ENCODE data around the gene CPSF7. TPM values are rescaled to one million over a fixed set of nuclear protein-coding genes. Genes with fewer than 3 reads are reported as not detected.

The CPSF7 gene
- polyA plus RNA-seq, 3 donors, result 12.5 to 67.5 (median 20.1) TPM

DNA sequence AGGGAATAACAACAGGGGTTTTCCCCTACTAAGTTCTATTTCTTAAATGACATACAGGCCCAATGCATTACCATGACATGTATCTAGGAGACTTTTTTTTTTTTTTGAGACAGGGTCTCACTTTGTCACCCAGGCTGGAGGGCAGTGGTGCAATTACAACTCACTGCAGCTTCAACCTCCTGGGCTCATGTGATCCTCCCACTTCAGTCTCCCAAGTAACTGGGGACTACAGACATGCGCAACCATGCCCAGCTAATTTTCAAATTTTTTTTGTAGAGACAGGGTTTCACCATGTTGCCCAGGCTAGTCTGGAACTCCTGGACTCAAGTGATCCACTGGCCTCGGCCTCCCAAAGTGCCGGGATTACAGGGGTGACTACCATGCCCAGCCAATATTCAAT is 7.5 kb downstream of the CPSF7 start:
- H4K20me1 ChIP-seq (ENCODE audit: insufficient read depth, low read length), result peaks cover 44% of the 10 kb centered on the region
- peaks cover 83% of the 10 kb centered on the region for H3K79me2 ChIP-seq (ENCODE audit: insufficient read depth, low read length)
- intact Hi-C loops (cut with micrococcal nuclease), result loop anchor here in 1 of 2 donors (10.0 kb wide), 1 partner anchor 257 kb away; the partner anchor contains the start of gene VPS37C
- no peak overlapping the region for H3K9ac ChIP-seq (ENCODE audit: insufficient read depth, low read length, poor library complexity, severe bottlenecking)
- peak overlapping the region in 1 of 2 donors; percentile 2 for H3K27ac ChIP-seq (ENCODE audit: low read depth in 1 of 2, low read length in 2 of 2)
- peaks cover 14 to 15% of the 10 kb centered on the region in 2 donors for H3K4me1 ChIP-seq (ENCODE audit: control insufficient read depth in 1 of 2, insufficient read depth in 2 of 2, low read length in 2 of 2)
- DNase-seq, result no peak
- no peak overlapping the region for H2AFZ ChIP-seq (ENCODE audit: insufficient read depth, low read depth, low read length, poor library complexity, severe bottlenecking)
- H3K4me2 ChIP-seq (replicated peaks; ENCODE audit: extremely low read depth, low read length, poor library complexity, severe bottlenecking), result no peak overlapping the region
- TF ChIP-seq, protein P1, sequence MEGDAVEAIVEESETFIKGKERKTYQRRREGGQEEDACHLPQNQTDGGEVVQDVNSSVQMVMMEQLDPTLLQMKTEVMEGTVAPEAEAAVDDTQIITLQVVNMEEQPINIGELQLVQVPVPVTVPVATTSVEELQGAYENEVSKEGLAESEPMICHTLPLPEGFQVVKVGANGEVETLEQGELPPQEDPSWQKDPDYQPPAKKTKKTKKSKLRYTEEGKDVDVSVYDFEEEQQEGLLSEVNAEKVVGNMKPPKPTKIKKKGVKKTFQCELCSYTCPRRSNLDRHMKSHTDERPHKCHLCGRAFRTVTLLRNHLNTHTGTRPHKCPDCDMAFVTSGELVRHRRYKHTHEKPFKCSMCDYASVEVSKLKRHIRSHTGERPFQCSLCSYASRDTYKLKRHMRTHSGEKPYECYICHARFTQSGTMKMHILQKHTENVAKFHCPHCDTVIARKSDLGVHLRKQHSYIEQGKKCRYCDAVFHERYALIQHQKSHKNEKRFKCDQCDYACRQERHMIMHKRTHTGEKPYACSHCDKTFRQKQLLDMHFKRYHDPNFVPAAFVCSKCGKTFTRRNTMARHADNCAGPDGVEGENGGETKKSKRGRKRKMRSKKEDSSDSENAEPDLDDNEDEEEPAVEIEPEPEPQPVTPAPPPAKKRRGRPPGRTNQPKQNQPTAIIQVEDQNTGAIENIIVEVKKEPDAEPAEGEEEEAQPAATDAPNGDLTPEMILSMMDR (IDR thresholded peaks at IDR 0.05), result no peak
- Mint-ChIP-seq H3K36me3 (peaks cover 86 to 91% of the 10 kb centered on the region in 2 donors), H3K9me3 (no peaks in the 10 kb centered on the region), H3K27ac (peak overlapping the region in 5 of 7 donors; percentile 25 to 68 (median 57)), H3K27me3 (ENCODE audit: low read depth in 3 of 3) (peaks cover 0 to 1% (median 0%) of the 10 kb centered on the region in 3 donors), H3K4me1 (peaks cover 19% of the 10 kb centered on the region), H3K4me3 (no peak overlapping the region)
- H3K9me3 ChIP-seq (replicated peaks in 1 of 2; ENCODE audit: control insufficient read depth in 1 of 2, insufficient read depth in 1 of 2, low read length in 2 of 2), result no peaks in the 10 kb centered on the region
- no peak overlapping the region for H3K4me3 ChIP-seq (replicated peaks in 1 of 3; ENCODE audit: low read depth in 2 of 3, low read length in 3 of 3)
- no peaks in the 10 kb centered on the region for H3K27me3 ChIP-seq (ENCODE audit: control insufficient read depth in 2 of 2, insufficient read depth in 2 of 2, low read length in 2 of 2)
- peaks cover 68 to 90% of the 10 kb centered on the region in 2 donors for H3K36me3 ChIP-seq (replicated peaks in 1 of 2; ENCODE audit: control insufficient read depth in 1 of 2, insufficient read depth in 2 of 2, low read length in 2 of 2)
- WGBS (ENCODE audit: insufficient coverage), result 100% methylated on average over 3 of the region's 3 CpGs

DNA sequence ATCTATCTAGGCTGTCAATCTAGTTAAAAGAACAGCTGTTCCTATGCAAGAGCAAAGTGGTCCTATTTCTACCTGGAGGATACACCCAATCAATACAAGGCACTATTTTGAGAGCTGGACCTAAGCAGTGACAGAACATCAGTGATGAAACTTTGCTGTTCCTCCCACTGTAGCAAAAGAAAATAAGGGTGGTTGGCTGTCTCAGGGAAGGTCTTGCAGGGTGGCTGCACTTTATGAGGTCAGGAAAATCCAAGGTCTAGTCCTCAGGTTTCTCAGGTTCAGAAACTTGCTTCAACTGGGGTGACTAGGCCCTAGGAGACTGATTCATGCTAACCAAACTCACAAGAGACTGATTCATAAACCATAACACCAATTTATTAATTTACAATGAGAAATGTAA is 11.6 kb downstream of the CPSF7 start:
- H3K4me3 Mint-ChIP-seq, result peak overlapping the region in 1 of 2 donors; percentile 75
- peaks cover 89 to 93% of the 10 kb centered on the region in 2 donors for H3K36me3 Mint-ChIP-seq

More for the DNA sequence above, 11.6 kb downstream of the CPSF7 start:
- intact Hi-C loops (cut with micrococcal nuclease), result no loop called here
- Histone ChIP-seq H2AFZ (ENCODE audit: insufficient read depth, low read depth, low read length, poor library complexity, severe bottlenecking) (no peak overlapping the region), H3K9ac (ENCODE audit: insufficient read depth, low read length, poor library complexity, severe bottlenecking) (peak overlapping the region; percentile 44), H3K4me2 (replicated peaks; ENCODE audit: extremely low read depth, low read length, poor library complexity, severe bottlenecking) (no peak overlapping the region), H3K4me1 (ENCODE audit: control insufficient read depth in 1 of 2, insufficient read depth in 2 of 2, low read length in 2 of 2) (peaks cover 20 to 21% of the 10 kb centered on the region in 2 donors), H3K4me3 (replicated peaks in 1 of 3; ENCODE audit: low read depth in 2 of 3, low read length in 3 of 3) (no peak overlapping the region), H3K27me3 (ENCODE audit: control insufficient read depth in 2 of 2, insufficient read depth in 2 of 2, low read length in 2 of 2) (no peaks in the 10 kb centered on the region), H3K27ac (ENCODE audit: low read depth in 1 of 2, low read length in 2 of 2) (peak overlapping the region; percentile 55 to 93), H3K9me3 (replicated peaks in 1 of 2; ENCODE audit: control insufficient read depth in 1 of 2, insufficient read depth in 1 of 2, low read length in 2 of 2) (no peaks in the 10 kb centered on the region), H4K20me1 (ENCODE audit: insufficient read depth, low read length) (peaks cover 55% of the 10 kb centered on the region), H3K79me2 (ENCODE audit: insufficient read depth, low read length) (peaks cover 51% of the 10 kb centered on the region), H3K36me3 (replicated peaks in 1 of 2; ENCODE audit: control insufficient read depth in 1 of 2, insufficient read depth in 2 of 2, low read length in 2 of 2) (peaks cover 78 to 90% of the 10 kb centered on the region in 2 donors)
- H3K27me3 Mint-ChIP-seq (ENCODE audit: low read depth in 3 of 3), result peaks cover 0 to 1% (median 0%) of the 10 kb centered on the region in 3 donors
- H3K9me3 Mint-ChIP-seq, result no peaks in the 10 kb centered on the region
- H3K4me1 Mint-ChIP-seq, result peaks cover 23% of the 10 kb centered on the region
- peak; percentile 55 to 87 (median 56) for DNase-seq
- peak overlapping the region; percentile 94 to 99 (median 97) for H3K27ac Mint-ChIP-seq
- TF ChIP-seq, protein P1 (IDR thresholded peaks at IDR 0.05), result no peak

Data from CD14-positive monocyte (primary cell).